C4-2B (cell line): Measurements from ENCODE around the gene DICER1.

Experiments used
- H3K27ac ChIP-seq: fragments of 450-650 bp; 2 replicates; pipeline ENCODE4 v1.5.1; 2017
- CTCF ChIP-seq: fragments of 450-650 bp; conservative IDR thresholded peaks from 2 replicates; pipeline ENCODE4 v1.5.1; 2017; ENCODE audit warnings: mild to moderate bottlenecking
- ZFX ChIP-seq: fragments of 450-650 bp; IDR thresholded peaks from 2 replicates; pipeline ENCODE4 v1.6.1; 2017

DICER1 gene

GRCh38 chr14:95128140-95128539 is 29.2 kb downstream of the DICER1 start:
- H3K27ac ChIP-seq: no peak overlapping the region
- TF ChIP-seq CTCF (no peak), ZFX (no peak)

- H3K27ac ChIP-seq: no peak overlapping the region
Measured at GRCh38 chr14:95127531-95127911, 29.8 kb downstream of the DICER1 start.

GRCh38 chr14:95126906-95127530 is 30.3 kb downstream of the DICER1 start:
- TF ChIP-seq CTCF (no peak), ZFX (no peak)

More at GRCh38 chr14:95127531-95127911, 29.8 kb downstream of the DICER1 start:
- TF ChIP-seq CTCF (no peak), ZFX (no peak)

GRCh38 chr14:95125915-95126314 is 31.4 kb downstream of the DICER1 start:
- H3K27ac ChIP-seq: no peak overlapping the region
- no peak for TF ChIP-seq ZFX
- TF ChIP-seq CTCF: no peak

More at GRCh38 chr14:95126906-95127530, 30.3 kb downstream of the DICER1 start:
- no peak overlapping the region for H3K27ac ChIP-seq

GRCh38 chr14:95125221-95125620 is 32.1 kb downstream of the DICER1 start:
- no peak overlapping the region for H3K27ac ChIP-seq
- TF ChIP-seq CTCF: no peak
- TF ChIP-seq ZFX: no peak

- no peak overlapping the region for H3K27ac ChIP-seq
Measured at GRCh38 chr14:95123891-95124579, 33.3 kb downstream of the DICER1 start.

More at GRCh38 chr14:95123891-95124579, 33.3 kb downstream of the DICER1 start:
- TF ChIP-seq CTCF (no peak), ZFX (no peak)
